Measurements from ENCODE around the gene MEI1. TPM values are rescaled to one million over a fixed set of nuclear protein-coding genes. Genes with fewer than 3 reads are reported as not detected.

Gene MEI1
- total and polyA plus RNA-seq, 2 experiments from 2014 or later: 0.18 TPM; not detected in 1

DNA sequence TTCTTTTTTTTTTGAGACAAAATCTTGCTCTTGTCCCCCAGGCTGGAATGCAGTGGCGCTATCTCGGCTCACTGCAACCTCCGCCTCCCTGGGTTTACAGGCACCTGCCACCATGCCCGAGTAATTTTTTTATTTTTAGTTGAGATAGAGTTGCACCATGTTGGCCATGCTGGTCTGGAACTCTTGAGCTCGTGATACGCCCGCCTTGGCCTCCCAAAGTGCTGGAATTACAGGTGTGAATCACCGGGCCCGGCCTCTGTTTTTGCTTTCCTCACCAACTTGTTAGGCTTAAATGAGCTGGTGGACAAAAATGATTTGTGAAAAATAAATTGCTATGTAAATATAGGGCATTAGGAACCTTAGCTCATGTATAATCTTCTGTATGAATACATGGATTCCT, 3.5 kb downstream of the MEI1 start:
- Histone ChIP-seq H4K20me1 (ENCODE audit: insufficient read depth, poor library complexity, severe bottlenecking) (no peaks in the 10 kb centered on the region), H3K79me2 (no peaks in the 10 kb centered on the region), H3K4me2 (no peak overlapping the region), H3K9me2 (replicated peaks; ENCODE audit: insufficient read depth) (no peaks in the 10 kb centered on the region), H3K4me1 (ENCODE audit: insufficient read depth) (peaks cover 1% of the 10 kb centered on the region), H3K4me3 (no peak overlapping the region), H3K27ac (no peak overlapping the region), H3K27me3 (no peaks in the 10 kb centered on the region), H3K9me3 (ENCODE audit: low read depth) (no peaks in the 10 kb centered on the region), H2AFZ (no peak overlapping the region), H3K36me3 (replicated peaks; ENCODE audit: insufficient read depth, low read depth) (no peaks in the 10 kb centered on the region)
- TF ChIP-seq, protein P1, sequence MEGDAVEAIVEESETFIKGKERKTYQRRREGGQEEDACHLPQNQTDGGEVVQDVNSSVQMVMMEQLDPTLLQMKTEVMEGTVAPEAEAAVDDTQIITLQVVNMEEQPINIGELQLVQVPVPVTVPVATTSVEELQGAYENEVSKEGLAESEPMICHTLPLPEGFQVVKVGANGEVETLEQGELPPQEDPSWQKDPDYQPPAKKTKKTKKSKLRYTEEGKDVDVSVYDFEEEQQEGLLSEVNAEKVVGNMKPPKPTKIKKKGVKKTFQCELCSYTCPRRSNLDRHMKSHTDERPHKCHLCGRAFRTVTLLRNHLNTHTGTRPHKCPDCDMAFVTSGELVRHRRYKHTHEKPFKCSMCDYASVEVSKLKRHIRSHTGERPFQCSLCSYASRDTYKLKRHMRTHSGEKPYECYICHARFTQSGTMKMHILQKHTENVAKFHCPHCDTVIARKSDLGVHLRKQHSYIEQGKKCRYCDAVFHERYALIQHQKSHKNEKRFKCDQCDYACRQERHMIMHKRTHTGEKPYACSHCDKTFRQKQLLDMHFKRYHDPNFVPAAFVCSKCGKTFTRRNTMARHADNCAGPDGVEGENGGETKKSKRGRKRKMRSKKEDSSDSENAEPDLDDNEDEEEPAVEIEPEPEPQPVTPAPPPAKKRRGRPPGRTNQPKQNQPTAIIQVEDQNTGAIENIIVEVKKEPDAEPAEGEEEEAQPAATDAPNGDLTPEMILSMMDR (IDR thresholded peaks at IDR 0.05; ENCODE audit: poor library complexity): no peak
- TF ChIP-seq EZH2phosphoT487 (IDR thresholded peaks at IDR 0.05; ENCODE audit: low read depth, severe bottlenecking, unreplicated experiment) (no peak), EZH2 (IDR thresholded peaks at IDR 0.05; ENCODE audit: borderline replicate concordance) (no peak)
- DNase-seq (ENCODE audit: low spot score): no peak
- WGBS (ENCODE audit: low lambda C conversion rate, missing lambda C conversion rate): 96% methylated on average over 9 of the region's 9 CpGs

DNA sequence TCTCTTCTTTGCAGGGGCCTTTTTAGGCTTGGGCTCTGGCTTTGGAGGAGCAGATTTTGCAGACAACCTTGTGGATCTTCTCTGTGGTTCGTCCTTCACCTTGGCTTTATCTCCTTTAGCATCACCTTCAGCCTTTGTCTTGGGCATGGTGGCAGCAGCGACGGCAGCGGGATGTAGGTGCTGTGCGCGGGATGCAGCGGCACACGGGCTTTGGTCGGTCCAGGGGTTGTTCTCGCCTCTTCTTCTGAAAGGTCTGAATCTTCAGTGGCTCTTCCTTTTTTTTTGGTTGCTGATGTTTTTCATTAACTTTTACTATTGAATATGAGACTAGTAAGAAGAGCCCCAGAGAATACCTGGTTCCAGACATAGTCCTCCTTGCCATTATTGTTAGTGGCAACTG, 10.0 kb downstream of the MEI1 start:
- TF ChIP-seq, protein P1 (IDR thresholded peaks at IDR 0.05; ENCODE audit: poor library complexity): no peak
- TF ChIP-seq EZH2phosphoT487 (IDR thresholded peaks at IDR 0.05; ENCODE audit: low read depth, severe bottlenecking, unreplicated experiment) (no peak), EZH2 (IDR thresholded peaks at IDR 0.05; ENCODE audit: borderline replicate concordance) (no peak)
- Histone ChIP-seq H3K4me3 (no peak overlapping the region), H3K4me2 (no peak overlapping the region), H3K36me3 (replicated peaks; ENCODE audit: insufficient read depth, low read depth) (no peaks in the 10 kb centered on the region), H4K20me1 (ENCODE audit: insufficient read depth, poor library complexity, severe bottlenecking) (no peaks in the 10 kb centered on the region), H3K9me3 (ENCODE audit: low read depth) (no peaks in the 10 kb centered on the region), H3K9me2 (replicated peaks; ENCODE audit: insufficient read depth) (no peaks in the 10 kb centered on the region), H3K4me1 (ENCODE audit: insufficient read depth) (no peaks in the 10 kb centered on the region), H3K27me3 (no peaks in the 10 kb centered on the region), H2AFZ (no peak overlapping the region), H3K27ac (no peak overlapping the region), H3K79me2 (no peaks in the 10 kb centered on the region)
- no peak for DNase-seq (ENCODE audit: low spot score)
- WGBS (ENCODE audit: low lambda C conversion rate, missing lambda C conversion rate): 94% methylated on average over 10 of the region's 10 CpGs

DNA sequence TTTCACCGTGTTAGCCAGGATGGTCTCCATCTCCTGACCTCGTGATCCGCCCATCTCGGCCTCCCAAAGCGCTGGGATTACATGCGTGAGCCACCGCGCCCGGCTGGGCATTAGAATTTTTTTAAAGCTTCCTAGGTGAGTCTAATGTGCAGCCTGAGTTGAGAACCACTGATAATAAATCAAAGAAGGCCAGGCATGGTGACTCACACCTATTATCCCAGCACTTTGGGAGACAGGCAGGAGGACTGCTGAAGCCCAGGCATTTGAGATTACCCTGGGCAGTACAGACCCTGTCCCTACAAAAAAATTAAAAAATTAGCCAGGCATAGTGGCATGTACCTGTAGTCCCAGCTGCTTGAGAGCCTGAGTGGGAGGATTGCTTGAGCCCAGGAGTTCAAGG, 13.7 kb downstream of the MEI1 start:
- Histone ChIP-seq H2AFZ (no peak overlapping the region), H3K27ac (no peak overlapping the region), H4K20me1 (ENCODE audit: insufficient read depth, poor library complexity, severe bottlenecking) (no peaks in the 10 kb centered on the region), H3K79me2 (no peaks in the 10 kb centered on the region), H3K27me3 (no peaks in the 10 kb centered on the region), H3K4me3 (no peak overlapping the region), H3K9me3 (ENCODE audit: low read depth) (no peaks in the 10 kb centered on the region), H3K36me3 (replicated peaks; ENCODE audit: insufficient read depth, low read depth) (no peaks in the 10 kb centered on the region), H3K4me1 (ENCODE audit: insufficient read depth) (no peaks in the 10 kb centered on the region), H3K4me2 (no peak overlapping the region), H3K9me2 (replicated peaks; ENCODE audit: insufficient read depth) (no peaks in the 10 kb centered on the region)
- DNase-seq (ENCODE audit: low spot score): no peak
- WGBS (ENCODE audit: low lambda C conversion rate, missing lambda C conversion rate): 80% methylated on average over 9 of the region's 9 CpGs
- TF ChIP-seq EZH2 (IDR thresholded peaks at IDR 0.05; ENCODE audit: borderline replicate concordance) (no peak), EZH2phosphoT487 (IDR thresholded peaks at IDR 0.05; ENCODE audit: low read depth, severe bottlenecking, unreplicated experiment) (no peak)
- TF ChIP-seq, protein P1 (IDR thresholded peaks at IDR 0.05; ENCODE audit: poor library complexity): no peak

DNA sequence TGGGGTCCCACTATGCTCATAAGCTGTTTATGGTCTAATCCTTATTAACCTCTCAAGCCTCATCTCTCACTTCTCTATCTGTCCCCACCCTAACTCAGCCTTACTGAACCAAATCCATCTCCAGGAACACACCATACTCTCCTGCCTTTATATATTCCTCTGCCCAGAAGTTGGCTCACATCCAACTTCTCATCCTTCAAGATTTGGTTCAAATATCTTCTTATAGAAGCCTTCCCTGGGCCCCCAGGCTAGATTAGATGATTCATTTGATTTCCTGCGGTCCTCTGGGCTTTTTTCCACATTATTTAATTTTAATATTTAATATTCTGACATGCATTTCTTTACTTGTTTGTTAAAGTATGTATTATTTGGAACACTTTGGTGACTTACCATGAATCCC, 23.2 kb downstream of the MEI1 start:
- 67% methylated on average over 1 of the region's 1 CpG for WGBS (ENCODE audit: low lambda C conversion rate, missing lambda C conversion rate)
- H4K20me1 ChIP-seq (ENCODE audit: insufficient read depth, poor library complexity, severe bottlenecking): no peaks in the 10 kb centered on the region

More for the DNA sequence above, 23.2 kb downstream of the MEI1 start:
- H3K4me1 ChIP-seq (ENCODE audit: insufficient read depth): no peaks in the 10 kb centered on the region
- no peaks in the 10 kb centered on the region for H3K79me2 ChIP-seq
- H3K4me3 ChIP-seq: no peak overlapping the region
- H3K9me3 ChIP-seq (ENCODE audit: low read depth): no peaks in the 10 kb centered on the region
- H3K9me2 ChIP-seq (replicated peaks; ENCODE audit: insufficient read depth): no peaks in the 10 kb centered on the region
- DNase-seq (ENCODE audit: low spot score): no peak
- H3K27me3 ChIP-seq: no peaks in the 10 kb centered on the region
- H3K4me2 ChIP-seq: no peak overlapping the region
- TF ChIP-seq, protein P1 (IDR thresholded peaks at IDR 0.05; ENCODE audit: poor library complexity): no peak
- no peak overlapping the region for H3K27ac ChIP-seq
- no peaks in the 10 kb centered on the region for H3K36me3 ChIP-seq (replicated peaks; ENCODE audit: insufficient read depth, low read depth)
- no peak overlapping the region for H2AFZ ChIP-seq
